GM21367 (cell line): ENCODE results near the gene MYO3B.
"Not testable (repeated sequence)": the region's sequence is repeated elsewhere in the genome, so short reads cannot be mapped to it uniquely, and the experiment has no call there.

Experiments used
- ATAC-seq: cut with Tn5 transposase; IDR thresholded peaks from one replicate; pipeline ENCODE4 v1.9.1; 2021; ENCODE audit not compliant: unreplicated experiment

MYO3B gene

GRCh38 chr2:170601489-170601888 lies 423.5 kb downstream of the MYO3B start:
- no peak for ATAC-seq

GRCh38 chr2:170605862-170606261 lies 427.9 kb downstream of the MYO3B start:
- no peak for ATAC-seq

GRCh38 chr2:170607171-170607570 lies 429.2 kb downstream of the MYO3B start:
- no peak for ATAC-seq

- ATAC-seq: no peak
Observed at GRCh38 chr2:170610615-170611014, 432.7 kb downstream of the MYO3B start.

GRCh38 chr2:170618948-170619347 lies 441.0 kb downstream of the MYO3B start:
- ATAC-seq: not testable (repeated sequence)

GRCh38 chr2:170635094-170635493 lies 457.1 kb downstream of the MYO3B start:
- ATAC-seq: not testable (repeated sequence)

GRCh38 chr2:170639635-170640034 lies 461.7 kb downstream of the MYO3B start:
- ATAC-seq: no peak

- ATAC-seq: no peak
Observed at GRCh38 chr2:170641961-170642360, 464.0 kb downstream of the MYO3B start.

GRCh38 chr2:170643346-170643745 lies 465.4 kb downstream of the MYO3B start:
- no peak for ATAC-seq

GRCh38 chr2:170647741-170648436 lies 469.9 kb downstream of the MYO3B start:
- no peak for ATAC-seq

GRCh38 chr2:170651624-170652325 lies 473.8 kb downstream of the MYO3B start:
- no peak for ATAC-seq

GRCh38 chr2:170652637-170653417 lies 474.9 kb downstream of the MYO3B start:
- no peak for ATAC-seq

GRCh38 chr2:170656669-170657068 lies 478.7 kb downstream of the MYO3B start:
- ATAC-seq: no peak

GRCh38 chr2:170660409-170660808 lies 482.5 kb downstream of the MYO3B start:
- ATAC-seq: no peak

- ATAC-seq: no peak
Observed at GRCh38 chr2:170665743-170666142, 487.8 kb downstream of the MYO3B start.

- ATAC-seq: no peak
Observed at GRCh38 chr2:170669909-170670308, 492.0 kb downstream of the MYO3B start.

- no peak for ATAC-seq
Observed at GRCh38 chr2:170670651-170671050, 492.7 kb downstream of the MYO3B start.

GRCh38 chr2:170671079-170671478 lies 493.1 kb downstream of the MYO3B start:
- ATAC-seq: no peak

GRCh38 chr2:170674282-170674681 lies 496.3 kb downstream of the MYO3B start:
- ATAC-seq: not testable (repeated sequence)

- no peak for ATAC-seq
Observed at GRCh38 chr2:170675701-170676100, 497.8 kb downstream of the MYO3B start.

- no peak for ATAC-seq
Observed at GRCh38 chr2:170679607-170680079, 501.7 kb downstream of the MYO3B start.
